Ishikawa (cell line): ENCODE data around the gene CEP68.

ENCODE experiments used
- CEBPB ChIP-seq: IDR thresholded peaks from 2 replicates; pipeline ENCODE4 v1.6.1; 2012
- CREB1 ChIP-seq: IDR thresholded peaks from 2 replicates; pipeline ENCODE4 v1.6.1; 2012; ENCODE audit warnings: low read depth
- MAX ChIP-seq: IDR thresholded peaks from 2 replicates; pipeline ENCODE4 v1.6.1; 2012
- RAD21 ChIP-seq: IDR thresholded peaks from 2 replicates; pipeline ENCODE4 v1.6.1; 2012; ENCODE audit warnings: low read depth
- TAF1 ChIP-seq: IDR thresholded peaks from 2 replicates; pipeline ENCODE4 v1.6.1; 2012; ENCODE audit warnings: low read depth, mild to moderate bottlenecking
- TEAD4 ChIP-seq: IDR thresholded peaks from 2 replicates; pipeline ENCODE4 v1.6.1; 2012
- ZBTB7A ChIP-seq: IDR thresholded peaks from 2 replicates; pipeline ENCODE4 v1.6.1; 2012; ENCODE audit warnings: low read depth

GRCh38 chr2:65108780-65109179 is 52.6 kb downstream of the CEP68 start:
- TF ChIP-seq CREB1 = no peak
- TF ChIP-seq CEBPB = no peak
- no peak for TF ChIP-seq MAX
- no peak for TF ChIP-seq RAD21
- TF ChIP-seq TAF1 = no peak
- no peak for TF ChIP-seq ZBTB7A
- no peak for TF ChIP-seq TEAD4
